ENCODE data around the gene TYK2. TPM values are rescaled to one million over a fixed set of nuclear protein-coding genes. Genes with fewer than 3 reads are reported as not detected.
A peak's percentile ranks its signal among the peaks of the same experiment; 100 is the strongest.

TYK2 gene
- total and polyA plus RNA-seq, 8 donors = 120 to 185 (median 151) TPM

DNA sequence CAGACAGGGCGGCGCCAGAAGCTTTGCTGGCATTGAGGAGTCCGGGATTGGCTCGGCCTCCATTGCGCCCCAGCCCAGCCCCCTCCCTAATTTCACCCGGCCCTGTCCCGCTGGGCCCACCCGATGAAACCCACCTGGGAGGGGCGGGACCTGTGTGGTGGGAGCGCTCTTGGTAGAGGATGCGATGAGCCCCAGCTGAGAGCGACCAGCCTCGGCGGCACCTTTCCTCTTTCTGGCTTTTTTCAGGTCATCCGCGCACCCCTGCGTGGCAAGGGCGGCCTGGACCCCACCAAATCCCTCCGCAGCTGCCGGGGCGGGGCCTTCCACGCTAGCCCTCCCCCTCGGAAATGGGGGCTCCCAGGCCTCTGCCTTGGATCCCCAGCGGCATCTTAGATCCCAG, 70.9 kb downstream of the TYK2 start, which contains the start of gene ZGLP1:
TSS of gene ZGLP1 (minus strand) at position 393 of the 400 bp plus-strand sequence.
- H3K27ac ChIP-seq = no peak within 1 kb of the TSS
- DNase-seq (no peak), ATAC-seq (no peak)
- H3K36me3 ChIP-seq = peaks cover 0 to 25% of the 10 kb centered on the region in 2 donors
- H3K27me3 ChIP-seq = no peaks in the 10 kb centered on the region
- H3K4me3 ChIP-seq = no peak within 1 kb of the TSS
- TF ChIP-seq, protein P1, sequence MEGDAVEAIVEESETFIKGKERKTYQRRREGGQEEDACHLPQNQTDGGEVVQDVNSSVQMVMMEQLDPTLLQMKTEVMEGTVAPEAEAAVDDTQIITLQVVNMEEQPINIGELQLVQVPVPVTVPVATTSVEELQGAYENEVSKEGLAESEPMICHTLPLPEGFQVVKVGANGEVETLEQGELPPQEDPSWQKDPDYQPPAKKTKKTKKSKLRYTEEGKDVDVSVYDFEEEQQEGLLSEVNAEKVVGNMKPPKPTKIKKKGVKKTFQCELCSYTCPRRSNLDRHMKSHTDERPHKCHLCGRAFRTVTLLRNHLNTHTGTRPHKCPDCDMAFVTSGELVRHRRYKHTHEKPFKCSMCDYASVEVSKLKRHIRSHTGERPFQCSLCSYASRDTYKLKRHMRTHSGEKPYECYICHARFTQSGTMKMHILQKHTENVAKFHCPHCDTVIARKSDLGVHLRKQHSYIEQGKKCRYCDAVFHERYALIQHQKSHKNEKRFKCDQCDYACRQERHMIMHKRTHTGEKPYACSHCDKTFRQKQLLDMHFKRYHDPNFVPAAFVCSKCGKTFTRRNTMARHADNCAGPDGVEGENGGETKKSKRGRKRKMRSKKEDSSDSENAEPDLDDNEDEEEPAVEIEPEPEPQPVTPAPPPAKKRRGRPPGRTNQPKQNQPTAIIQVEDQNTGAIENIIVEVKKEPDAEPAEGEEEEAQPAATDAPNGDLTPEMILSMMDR (IDR thresholded peaks at IDR 0.05) = no peak
- peaks cover 0 to 11% of the 10 kb centered on the region in 2 donors for H3K4me1 ChIP-seq
- intact Hi-C loops (cut with DNase I) = no loop called here
- H3K9me3 ChIP-seq = no peaks in the 10 kb centered on the region

DNA sequence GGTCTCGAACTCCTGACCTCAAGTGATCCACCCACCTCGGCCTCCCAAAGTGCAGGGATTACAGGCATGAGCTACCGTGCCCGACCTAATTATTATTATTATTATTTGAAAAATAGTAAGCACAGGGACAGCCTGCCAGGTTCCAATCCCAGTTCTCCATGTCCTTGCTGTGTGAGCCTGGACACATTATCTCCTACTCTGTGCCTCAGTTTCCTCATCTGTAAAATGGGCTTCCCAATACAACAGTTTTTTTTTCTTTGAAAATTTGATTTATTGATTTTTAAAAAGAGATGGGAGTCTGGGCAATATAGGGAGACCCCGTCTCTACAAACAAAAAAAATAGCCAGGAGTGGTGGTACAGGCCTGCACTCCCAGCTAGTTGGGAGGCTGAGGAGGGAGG, 74.0 kb downstream of the TYK2 start:
- no peak overlapping the region for H3K27ac ChIP-seq
- TF ChIP-seq, protein P1 (IDR thresholded peaks at IDR 0.05) = no peak
- DNase-seq = no peak
- H3K4me3 ChIP-seq = no peak overlapping the region
- H3K4me1 ChIP-seq = peaks cover 0 to 18% of the 10 kb centered on the region in 2 donors
- peaks cover 0 to 26% of the 10 kb centered on the region in 2 donors for H3K36me3 ChIP-seq
- intact Hi-C loops (cut with DNase I) = no loop called here
- no peak for ATAC-seq
- H3K27me3 ChIP-seq = no peaks in the 10 kb centered on the region
- no peaks in the 10 kb centered on the region for H3K9me3 ChIP-seq

DNA sequence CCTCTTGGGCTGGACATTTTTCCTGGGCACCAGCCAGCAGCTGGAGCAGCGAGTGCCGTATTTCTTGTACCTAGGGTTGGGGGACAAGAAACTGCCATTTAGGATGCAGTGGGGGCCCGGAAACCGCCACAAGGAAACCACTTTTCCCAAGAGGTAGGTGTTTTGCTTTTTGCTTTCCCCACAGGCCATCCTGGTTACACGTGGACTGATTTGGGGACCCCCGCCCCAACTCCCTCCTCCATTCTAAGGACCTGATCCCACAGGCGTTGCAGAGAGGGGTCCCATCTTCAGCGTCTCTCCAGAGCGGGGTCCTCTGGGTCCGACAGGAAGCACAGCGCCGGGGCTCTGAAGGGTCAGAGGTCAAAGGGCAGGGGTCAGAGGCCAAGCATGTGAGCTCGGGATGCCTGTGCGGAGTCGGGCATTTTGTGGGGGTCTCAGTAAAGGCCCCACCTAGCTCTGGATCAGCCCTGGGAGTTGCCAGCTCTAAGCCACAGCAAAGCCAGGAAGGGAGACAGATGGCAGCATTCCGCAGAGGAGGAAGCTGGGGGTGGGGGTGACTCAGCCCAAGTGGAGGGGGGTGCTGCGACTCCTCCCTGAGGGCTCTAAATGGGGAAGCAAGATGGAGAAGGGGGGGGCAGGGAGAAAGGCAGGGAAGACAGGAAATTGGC, 75.1 kb downstream of the TYK2 start:
- H3K27ac ChIP-seq = peak overlapping the region in 1 of 2 donors; percentile 23
- peaks cover 0 to 18% of the 10 kb centered on the region in 2 donors for H3K36me3 ChIP-seq
- H3K9me3 ChIP-seq = no peaks in the 10 kb centered on the region
- no peaks in the 10 kb centered on the region for H3K27me3 ChIP-seq
- TF ChIP-seq, protein P1 (IDR thresholded peaks at IDR 0.05) = no peak
- H3K4me1 ChIP-seq = peaks cover 0 to 19% of the 10 kb centered on the region in 2 donors
- ATAC-seq = peak; percentile 77
- no peak overlapping the region for H3K4me3 ChIP-seq
- DNase-seq = peak in 2 of 4 donors; percentile 77 to 90
- intact Hi-C loops (cut with DNase I) = no loop called here

Small RNA genes within 50 kb of the gene (microRNA-seq; reads per million reads assigned to microRNA genes)
- 0.50 to 0.68 reads per million in 2 donors for gene MIR1181

Other genes with a start within 250 kb of the TYK2 start
- 100 to 1,000 TPM in 1 of 2 donors, 10 to 100 TPM in 1; 65.1 to 141 TPM for gene DNMT1, start 185.6 kb downstream of the TYK2 start, total RNA-seq
- gene DNMT1, start 185.6 kb downstream of the TYK2 start, polyA plus RNA-seq (ENCODE audit: insufficient read length in 6 of 6) = 100 to 1,000 TPM; 141 to 191 (median 148) TPM
- 10 to 100 TPM; 25.6 to 40.3 TPM for gene S1PR2, start 149.2 kb downstream of the TYK2 start, total RNA-seq
- 10 to 100 TPM; 36.8 to 47.6 (median 43.2) TPM for gene S1PR2, start 149.2 kb downstream of the TYK2 start, polyA plus RNA-seq (ENCODE audit: insufficient read length in 6 of 6)
- 10 to 100 TPM; 37.2 to 53.1 TPM for gene MRPL4, start 128.4 kb downstream of the TYK2 start, total RNA-seq
- 10 to 100 TPM; 27.5 to 41.6 (median 34.6) TPM for gene MRPL4, start 128.4 kb downstream of the TYK2 start, polyA plus RNA-seq (ENCODE audit: insufficient read length in 6 of 6)
- gene ICAM1, start 109.5 kb downstream of the TYK2 start, total RNA-seq = 100 to 1,000 TPM; 149 to 497 TPM
- gene ICAM1, start 109.5 kb downstream of the TYK2 start, polyA plus RNA-seq (ENCODE audit: insufficient read length in 6 of 6) = 10 to 100 TPM; 15.4 to 24.5 (median 17.4) TPM
- gene ICAM4, start 93.6 kb downstream of the TYK2 start, total RNA-seq = 10 to 100 TPM in 1 of 2 donors, 1 to 10 TPM in 1; 4.5 to 17.9 TPM
- 10 to 100 TPM in 5 of 6 donors, 1 to 10 TPM in 1; 9.4 to 25.3 (median 14.7) TPM for gene ICAM4, start 93.6 kb downstream of the TYK2 start, polyA plus RNA-seq (ENCODE audit: insufficient read length in 6 of 6)
- gene ICAM5, start 90.6 kb downstream of the TYK2 start, total RNA-seq = 10 to 100 TPM; 10.2 to 25.7 TPM
- gene ICAM5, start 90.6 kb downstream of the TYK2 start, polyA plus RNA-seq (ENCODE audit: insufficient read length in 6 of 6) = 10 to 100 TPM in 4 of 6 donors, 1 to 10 TPM in 2; 3.9 to 18.9 (median 11.4) TPM
- 1 to 10 TPM; 2.8 to 7.8 TPM for gene ZGLP1, start 70.8 kb downstream of the TYK2 start, total RNA-seq
- gene ZGLP1, start 70.8 kb downstream of the TYK2 start, polyA plus RNA-seq (ENCODE audit: insufficient read length in 6 of 6) = 10 to 100 TPM in 2 of 6 donors, 1 to 10 TPM in 4; 5.6 to 11.9 (median 6.9) TPM
- gene FDX2, start 64.6 kb downstream of the TYK2 start, total RNA-seq = 10 to 100 TPM; 19.8 to 25.4 TPM
- 10 to 100 TPM; 16.0 to 20.8 (median 19.3) TPM for gene FDX2, start 64.6 kb downstream of the TYK2 start, polyA plus RNA-seq (ENCODE audit: insufficient read length in 6 of 6)
- 10 to 100 TPM; 30.9 to 38.7 TPM for gene RAVER1, start 47.0 kb downstream of the TYK2 start, total RNA-seq
- 10 to 100 TPM; 21.6 to 39.0 (median 28.1) TPM for gene RAVER1, start 47.0 kb downstream of the TYK2 start, polyA plus RNA-seq (ENCODE audit: insufficient read length in 6 of 6)
- gene ICAM3, start 40.9 kb downstream of the TYK2 start, total RNA-seq = 10 to 100 TPM; 17.3 to 44.8 TPM
- 10 to 100 TPM in 5 of 6 donors, 1 to 10 TPM in 1; 8.8 to 16.4 (median 11.3) TPM for gene ICAM3, start 40.9 kb downstream of the TYK2 start, polyA plus RNA-seq (ENCODE audit: insufficient read length in 6 of 6)
- gene CDC37, start 23.0 kb upstream of the TYK2 start, total RNA-seq = 100 to 1,000 TPM; 120 to 148 TPM
- gene CDC37, start 23.0 kb upstream of the TYK2 start, polyA plus RNA-seq (ENCODE audit: insufficient read length in 6 of 6) = 100 to 1,000 TPM; 158 to 198 (median 171) TPM
- gene PDE4A, start 40.0 kb upstream of the TYK2 start, total RNA-seq = 10 to 100 TPM; 21.4 to 21.6 TPM
- 10 to 100 TPM in 1 of 6 donors, 1 to 10 TPM in 5; 4.3 to 10.1 (median 8.0) TPM for gene PDE4A, start 40.0 kb upstream of the TYK2 start, polyA plus RNA-seq (ENCODE audit: insufficient read length in 6 of 6)
- 10 to 100 TPM; 56.0 to 82.2 TPM for gene KEAP1, start 122.8 kb upstream of the TYK2 start, total RNA-seq
- gene KEAP1, start 122.8 kb upstream of the TYK2 start, polyA plus RNA-seq (ENCODE audit: insufficient read length in 6 of 6) = 10 to 100 TPM; 61.4 to 81.3 (median 75.8) TPM
- 1 to 10 TPM in 1 of 2 donors, under 1 TPM in 1; 0.92 to 1.8 TPM for gene S1PR5, start 136.9 kb upstream of the TYK2 start, total RNA-seq
- gene S1PR5, start 136.9 kb upstream of the TYK2 start, polyA plus RNA-seq (ENCODE audit: insufficient read length in 6 of 6) = under 1 TPM; 0.20 to 0.87 (median 0.59) TPM
- gene ATG4D, start 163.3 kb upstream of the TYK2 start, total RNA-seq = 10 to 100 TPM; 25.0 to 27.4 TPM
- gene ATG4D, start 163.3 kb upstream of the TYK2 start, polyA plus RNA-seq (ENCODE audit: insufficient read length in 6 of 6) = 10 to 100 TPM; 19.3 to 25.1 (median 21.8) TPM
- 10 to 100 TPM; 18.6 to 20.2 TPM for gene KRI1, start 185.4 kb upstream of the TYK2 start, total RNA-seq
- gene KRI1, start 185.4 kb upstream of the TYK2 start, polyA plus RNA-seq (ENCODE audit: insufficient read length in 6 of 6) = 10 to 100 TPM; 29.8 to 38.0 (median 35.6) TPM
- gene CDKN2D, start 188.4 kb upstream of the TYK2 start, total RNA-seq = 10 to 100 TPM in 1 of 2 donors, 1 to 10 TPM in 1; 7.2 to 13.6 TPM
- gene CDKN2D, start 188.4 kb upstream of the TYK2 start, polyA plus RNA-seq (ENCODE audit: insufficient read length in 6 of 6) = 10 to 100 TPM in 3 of 6 donors, 1 to 10 TPM in 3; 9.0 to 15.7 (median 10.0) TPM
- 10 to 100 TPM; 36.5 to 65.2 TPM for gene AP1M2, start 206.7 kb upstream of the TYK2 start, total RNA-seq
- 10 to 100 TPM; 31.6 to 39.9 (median 36.5) TPM for gene AP1M2, start 206.7 kb upstream of the TYK2 start, polyA plus RNA-seq (ENCODE audit: insufficient read length in 6 of 6)
- 100 to 1,000 TPM; 214 to 255 TPM for gene SLC44A2, start 245.0 kb upstream of the TYK2 start, total RNA-seq
- 100 to 1,000 TPM; 175 to 207 (median 187) TPM for gene SLC44A2, start 245.0 kb upstream of the TYK2 start, polyA plus RNA-seq (ENCODE audit: insufficient read length in 6 of 6)